GM18517 (cell line): ENCODE data around the gene ERC2.

Experiments used
- ATAC-seq: cut with Tn5 transposase; IDR thresholded peaks from one replicate; pipeline ENCODE4 v1.9.1; 2021; ENCODE audit warnings: mild to moderate bottlenecking, moderate library complexity; ENCODE audit not compliant: unreplicated experiment

The ERC2 gene

GRCh38 chr3:56260262-56260661 is 208.0 kb downstream of the ERC2 start:
- ATAC-seq, result no peak

GRCh38 chr3:56257826-56258225 is 210.4 kb downstream of the ERC2 start:
- no peak for ATAC-seq

DNA sequence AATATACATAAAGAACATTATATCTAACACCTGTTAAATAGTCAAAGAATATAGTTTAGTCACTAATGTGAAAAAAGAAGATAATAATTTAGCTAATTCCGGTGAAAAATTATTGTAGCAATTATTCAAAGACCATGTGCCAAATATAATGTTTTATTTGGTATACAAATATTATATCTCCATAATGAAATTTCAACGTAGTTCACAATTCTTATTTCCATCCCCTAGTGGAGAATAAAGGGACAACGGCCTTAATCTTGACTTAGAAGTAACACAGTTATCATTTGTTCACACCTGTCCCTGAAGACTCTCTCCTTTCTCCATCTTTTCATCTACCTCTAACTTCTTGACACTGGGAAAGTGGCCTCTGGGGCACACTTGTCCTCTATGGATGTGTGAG is 213.4 kb downstream of the ERC2 start:
- no peak for ATAC-seq

GRCh38 chr3:56253941-56254665 is 214.2 kb downstream of the ERC2 start:
- no peak for ATAC-seq

GRCh38 chr3:56251343-56251945 is 216.8 kb downstream of the ERC2 start:
- no peak for ATAC-seq

GRCh38 chr3:56248021-56248420 is 220.2 kb downstream of the ERC2 start:
- ATAC-seq, result no peak

- no peak for ATAC-seq
These were observed 230.0 kb downstream of the ERC2 start for GRCh38 chr3:56238299-56238698.

DNA sequence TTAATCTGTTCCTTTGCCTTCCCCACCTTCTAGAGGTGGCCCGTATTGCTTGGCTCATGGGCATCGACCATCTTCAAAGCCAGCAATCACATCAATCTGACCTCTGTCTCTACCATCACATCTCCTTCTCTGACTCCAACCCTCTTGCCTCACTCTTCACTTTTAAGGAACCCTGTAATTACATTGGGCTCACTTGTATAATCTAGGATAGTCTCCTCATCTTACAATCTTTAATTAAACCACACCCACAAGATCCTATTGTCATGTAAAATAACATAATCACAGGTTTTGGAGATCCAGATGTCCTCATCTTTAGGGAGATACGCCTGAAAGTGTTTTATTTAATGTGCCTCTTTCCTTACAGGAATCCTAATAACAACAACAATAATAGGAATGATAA is 234.5 kb downstream of the ERC2 start:
- ATAC-seq, result no peak

DNA sequence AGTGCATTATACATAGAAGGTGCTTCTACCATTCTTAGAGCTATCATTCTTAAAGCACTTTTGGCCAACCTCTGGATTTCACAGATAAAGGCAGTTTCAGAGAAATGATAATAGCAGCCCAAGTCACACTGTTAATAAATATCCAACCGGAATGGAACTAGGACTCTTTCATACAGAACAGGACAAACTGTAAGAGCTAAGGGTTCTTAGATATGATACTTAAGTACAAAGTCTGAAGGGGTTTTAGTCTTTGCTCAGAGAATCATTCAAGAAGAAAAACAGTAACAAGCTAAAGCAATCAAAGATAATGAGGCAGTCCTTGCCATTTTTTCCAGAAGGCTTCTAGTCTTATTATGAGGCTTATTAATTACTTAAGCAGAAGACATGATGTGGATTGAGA is 239.0 kb downstream of the ERC2 start:
- ATAC-seq, result no peak

GRCh38 chr3:56222866-56223265 is 245.4 kb downstream of the ERC2 start:
- ATAC-seq, result no peak

- ATAC-seq, result no peak
These were observed 248.1 kb downstream of the ERC2 start for GRCh38 chr3:56219894-56220805.

DNA sequence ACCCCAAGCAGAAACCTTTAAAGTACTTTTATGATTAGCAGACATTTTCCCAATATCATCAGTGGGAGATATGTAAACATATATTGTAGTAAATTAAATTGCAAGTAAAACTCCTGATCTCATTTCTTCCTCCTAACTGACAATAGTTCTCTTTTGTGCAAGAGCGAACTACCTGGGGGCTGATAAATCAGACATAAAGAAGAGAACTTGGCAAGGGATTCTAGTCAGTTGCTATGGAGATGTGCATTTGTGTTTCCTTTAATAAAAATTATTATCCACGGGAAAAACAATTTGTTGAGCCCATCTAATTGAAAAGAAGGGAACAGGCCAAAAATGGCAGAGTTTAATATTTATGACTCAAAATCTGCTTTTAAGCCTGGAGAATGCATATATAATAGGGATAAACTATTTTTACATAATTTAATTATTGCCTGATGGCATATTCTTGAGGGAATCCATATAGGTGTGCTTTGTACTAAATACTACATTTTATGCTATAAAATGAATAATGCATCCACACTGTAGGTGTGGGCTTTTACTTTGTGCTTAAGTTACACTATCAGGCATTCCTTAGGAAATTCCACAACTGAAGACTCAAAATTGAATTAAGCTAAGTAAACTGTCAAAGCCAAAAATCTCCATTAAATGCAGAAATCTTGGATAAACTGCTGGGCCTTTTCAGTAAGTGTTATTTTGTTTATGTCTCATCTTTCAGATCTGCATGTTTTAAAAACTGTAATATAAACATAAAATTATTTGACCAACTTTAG is 258.1 kb downstream of the ERC2 start:
- ATAC-seq, result no peak

GRCh38 chr3:56207922-56208321 is 260.3 kb downstream of the ERC2 start:
- ATAC-seq, result no peak

DNA sequence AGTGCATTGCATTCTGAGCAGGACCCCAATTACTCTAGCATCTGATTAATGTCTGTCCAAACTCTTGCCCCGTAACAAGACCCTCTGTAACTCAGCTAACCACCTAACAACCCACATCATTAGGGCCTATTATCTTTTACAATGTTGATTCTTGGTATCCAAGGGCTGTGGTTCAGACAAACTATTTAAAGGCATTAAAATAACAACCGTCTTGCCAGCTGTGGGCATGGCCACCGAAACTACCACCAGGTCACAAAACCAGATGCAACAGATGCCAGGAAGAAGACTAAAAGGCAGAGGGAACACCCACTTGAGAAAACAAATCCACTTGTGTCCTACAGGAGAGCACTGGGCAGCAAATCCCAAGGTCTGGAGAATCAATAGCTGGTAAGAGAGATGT is 262.9 kb downstream of the ERC2 start:
- ATAC-seq, result no peak

DNA sequence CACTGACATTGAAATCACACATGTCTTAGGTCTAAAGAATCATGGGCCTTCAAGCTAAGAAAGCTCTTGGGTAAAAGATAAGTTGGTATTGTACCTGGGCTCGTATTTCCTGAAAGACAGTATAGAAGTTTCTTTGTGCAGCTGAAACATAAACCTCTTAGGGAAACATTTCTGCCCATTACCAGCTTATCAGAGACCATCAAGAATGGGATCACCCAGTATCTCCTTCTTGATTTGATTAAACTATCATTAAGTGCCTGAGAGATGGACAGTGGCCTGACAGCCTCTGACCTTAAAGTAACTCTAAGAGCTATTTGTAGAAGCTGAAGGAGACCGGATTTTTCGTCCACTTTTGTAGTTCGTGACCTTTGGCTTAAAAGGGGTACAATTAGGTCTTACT is 265.3 kb downstream of the ERC2 start:
- no peak for ATAC-seq

- ATAC-seq, result no peak
These were observed 266.9 kb downstream of the ERC2 start for GRCh38 chr3:56201407-56201806.

- no peak for ATAC-seq
These were observed 268.0 kb downstream of the ERC2 start for GRCh38 chr3:56200251-56200650.

DNA sequence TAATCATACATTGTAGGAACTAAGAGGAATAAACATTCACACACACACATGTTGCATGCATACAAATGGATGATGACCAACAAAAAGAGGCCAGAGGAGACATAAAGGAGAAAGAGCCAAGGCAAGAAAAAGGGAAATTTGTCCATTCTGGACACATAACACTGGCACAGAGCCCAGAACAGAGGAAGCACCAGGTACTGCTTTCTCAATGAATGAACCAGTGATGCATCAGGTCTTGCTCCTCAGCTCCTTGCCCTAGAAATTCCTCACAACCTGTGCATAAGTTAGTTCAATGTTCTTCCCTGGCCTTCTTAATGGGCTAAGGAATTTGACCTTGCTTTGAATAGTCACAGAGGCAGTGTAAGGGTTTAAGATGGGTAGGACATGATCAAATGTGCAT is 270.3 kb downstream of the ERC2 start:
- no peak for ATAC-seq

- no peak for ATAC-seq
These were observed 270.9 kb downstream of the ERC2 start for GRCh38 chr3:56197259-56197965.

- ATAC-seq, result no peak
These were observed 271.6 kb downstream of the ERC2 start for GRCh38 chr3:56196700-56197099.
